OCI-LY7 (cell line): ENCODE results near the gene SLC38A3. TPM values are rescaled to one million over a fixed set of nuclear protein-coding genes. Genes with fewer than 3 reads are reported as not detected.

Experiments
- BruUV-seq: library from RNA; stranded (reverse); fragments of 400-500 nt; replicated peaks from 2 replicates; lab custom pipeline; 2021; lab: Mats Ljungman, UMichigan
- CTCF ChIA-PET: fragments of 300-600 bp; sonication (Branson Sonifier 250); formaldehyde crosslinking; loops from one replicate; lab custom pipeline; 2022; ENCODE audit warnings: antibody characterized with exemption; ENCODE audit not compliant: unreplicated experiment; lab: Charles Lee
- POLR2A ChIA-PET: fragments of 300-600 bp; sonication (Branson Sonifier 250); formaldehyde crosslinking; loops from one replicate; lab custom pipeline; 2022; ENCODE audit warnings: antibody characterized with exemption; lab: Charles Lee
- DNase-seq: peaks from one replicate; pipeline ENCODE4 v3.0.0-alpha.2; 2015; ENCODE audit warnings: low spot score
- H2AFZ ChIP-seq: fragments of 200-600 bp; sonication (generic), shearing (Covaris generic); 2 replicates; pipeline ENCODE4 v1.6.1; 2014; ENCODE audit warnings: mild to moderate bottlenecking, antibody characterized with exemption, low read length, moderate library complexity
- H3K27ac ChIP-seq: fragments of 200-600 bp; sonication (generic); 2 replicates; pipeline ENCODE4 v1.5.1; 2014; ENCODE audit warnings: mixed run types, low read depth, mild to moderate bottlenecking, moderate library complexity, low read length, inconsistent platforms; ENCODE audit not compliant: poor library complexity, severe bottlenecking
- H3K36me3 ChIP-seq: fragments of 200-600 bp; sonication (generic); 2 replicates; pipeline ENCODE4 v1.6.1; 2014; ENCODE audit warnings: mild to moderate bottlenecking, antibody characterized with exemption, low read length, moderate library complexity, mixed read lengths; ENCODE audit not compliant: insufficient read depth
- H3K4me1 ChIP-seq: fragments of 200-600 bp; sonication (generic); 2 replicates; pipeline ENCODE4 v1.5.1; 2014; ENCODE audit warnings: mild to moderate bottlenecking, low read length; ENCODE audit not compliant: insufficient read depth, poor library complexity, severe bottlenecking
- H3K4me2 ChIP-seq: fragments of 200-600 bp; sonication (generic); 2 replicates; pipeline ENCODE4 v1.6.1; 2014; ENCODE audit warnings: mild to moderate bottlenecking, low read length
- H3K4me3 ChIP-seq: fragments of 200-600 bp; sonication (generic); 2 replicates; pipeline ENCODE4 v1.5.1; 2014; ENCODE audit warnings: mild to moderate bottlenecking, low read depth, low read length; ENCODE audit not compliant: poor library complexity, severe bottlenecking
- H3K79me2 ChIP-seq: fragments of 200-600 bp; sonication (generic); 2 replicates; pipeline ENCODE4 v1.6.1; 2016; ENCODE audit warnings: low read depth, mild to moderate bottlenecking, low read length, moderate library complexity, mixed read lengths; ENCODE audit not compliant: insufficient read depth
- H3K9me2 ChIP-seq: fragments of 200-600 bp; sonication (generic); 2 replicates; pipeline ENCODE4 v1.6.1; 2016; ENCODE audit warnings: mild to moderate bottlenecking, low read length, mixed read lengths; ENCODE audit not compliant: insufficient read depth
- H3K9me3 ChIP-seq: fragments of 200-600 bp; sonication (generic); 2 replicates; pipeline ENCODE4 v1.6.1; 2014; ENCODE audit warnings: mild to moderate bottlenecking, mixed run types, low read length, mixed read lengths
- H4K20me1 ChIP-seq: fragments of 200-600 bp; sonication (generic); 2 replicates; pipeline ENCODE4 v1.6.1; 2014; ENCODE audit warnings: mild to moderate bottlenecking, antibody characterized with exemption, low read length, moderate library complexity, mixed read lengths; ENCODE audit not compliant: insufficient read depth
- CTCF ChIP-seq: fragments of 200-600 bp; sonication (generic); conservative IDR thresholded peaks from 2 replicates; pipeline ENCODE4 v1.5.1; 2014; ENCODE audit warnings: mild to moderate bottlenecking, antibody characterized with exemption, low read length, moderate library complexity, mixed read lengths
- EZH2phosphoT487 ChIP-seq: fragments of 200-600 bp; sonication (generic); IDR thresholded peaks from 2 replicates; pipeline ENCODE4 v1.6.1; 2018; ENCODE audit warnings: low read depth, borderline replicate concordance, mild to moderate bottlenecking, mixed run types, antibody characterized with exemption, low read length, moderate library complexity, mixed read lengths
- intact Hi-C: fragments of 100-400 bp; cut with micrococcal nuclease; formaldehyde crosslinking; loops from one replicate; pipeline ENCODE4 v1.10.0; 2022; ENCODE audit not compliant: unreplicated experiment
- total RNA-seq, 2 experiments: library from RNA; depleted of rRNA in 1 of 2; stranded (reverse); fragments of >200 nt in 1 of 2; shearing (Covaris generic) in 1 of 2; gene quantifications; 2 replicates each; pipeline ENCODE4 v1.2.3, GENCODE V29; 2014 to 2022

The SLC38A3 gene
- total RNA-seq, 2 experiments from 2014 or later: not detected

GRCh38 chr3:50222169-50222528 lies 17.1 kb downstream of the SLC38A3 start:
- DNase-seq: no peak
- BruUV-seq: no TSS peak
- Histone ChIP-seq H3K4me3 (no peak overlapping the region), H3K79me2 (no peaks in the 10 kb centered on the region), H3K9me2 (no peaks in the 10 kb centered on the region), H3K36me3 (no peaks in the 10 kb centered on the region), H3K4me2 (no peak overlapping the region), H3K9me3 (no peaks in the 10 kb centered on the region), H4K20me1 (no peaks in the 10 kb centered on the region), H3K4me1 (peaks cover 30% of the 10 kb centered on the region), H2AFZ (no peak overlapping the region), H3K27ac (no peak overlapping the region)
- TF ChIP-seq EZH2phosphoT487: no peak
- TF ChIP-seq CTCF: no peak
- POLR2A ChIA-PET: interaction anchor here (0.8 kb wide), 1 partner anchor 12 kb away, joined by 4 read pairs; no protein-coding TSS in a partner anchor
- intact Hi-C loops: loop anchor here (10.0 kb wide), 1 partner anchor 417 kb away; the partner anchor contains the start of gene INKA1
- CTCF ChIA-PET: interaction anchor here (0.6 to 1.2 kb wide), 3 partner anchors 24 to 155 kb away, joined by 3 to 11 read pairs (median 4); no protein-coding TSS in a partner anchor

DNA sequence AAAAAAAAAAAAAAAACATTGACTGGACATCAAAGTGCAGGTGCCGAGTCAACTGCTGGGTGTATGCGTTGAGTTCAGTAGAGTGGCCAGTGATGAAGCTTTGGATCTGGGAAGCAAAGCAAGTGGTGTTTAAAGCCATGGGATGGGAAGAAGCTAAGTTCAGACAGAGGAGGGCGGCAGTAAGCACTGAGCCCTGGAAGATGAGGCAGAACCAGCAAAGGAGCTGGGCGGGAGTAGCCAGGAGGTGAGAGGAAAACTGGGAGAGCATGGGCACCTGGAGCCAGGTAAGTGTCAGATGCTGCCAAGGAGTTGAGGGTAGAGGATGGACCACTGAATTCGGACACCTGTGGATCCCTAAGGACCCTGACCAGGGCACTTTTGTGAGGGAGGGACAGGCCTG lies 19.6 kb downstream of the SLC38A3 start:
- Histone ChIP-seq H3K9me2 (no peaks in the 10 kb centered on the region), H3K79me2 (no peaks in the 10 kb centered on the region), H4K20me1 (no peaks in the 10 kb centered on the region), H3K27ac (no peak overlapping the region), H3K9me3 (no peaks in the 10 kb centered on the region), H3K4me3 (no peak overlapping the region), H3K4me1 (peaks cover 48% of the 10 kb centered on the region), H2AFZ (no peak overlapping the region), H3K4me2 (no peak overlapping the region), H3K36me3 (no peaks in the 10 kb centered on the region)
- CTCF ChIA-PET: interaction anchor here (2.7 kb wide), 1 partner anchor 30 kb away, joined by 23 read pairs; no protein-coding TSS in a partner anchor
- POLR2A ChIA-PET: no interaction called here
- no peak for TF ChIP-seq EZH2phosphoT487
- TF ChIP-seq CTCF: no peak
- BruUV-seq: no TSS peak
- DNase-seq: no peak
- intact Hi-C loops: loop anchor here (5.0 to 10.0 kb wide), 2 partner anchors 98 to 420 kb away; partner anchors contain the start of genes HYAL2 and INKA1

GRCh38 chr3:50226888-50227389 lies 21.9 kb downstream of the SLC38A3 start:
- Histone ChIP-seq H3K4me3 (peak overlapping the region; percentile 90), H3K4me2 (peak overlapping the region; percentile 89), H3K9me2 (no peaks in the 10 kb centered on the region), H3K79me2 (no peaks in the 10 kb centered on the region), H2AFZ (peak overlapping the region; percentile 75), H3K36me3 (no peaks in the 10 kb centered on the region), H4K20me1 (no peaks in the 10 kb centered on the region), H3K4me1 (peaks cover 45% of the 10 kb centered on the region), H3K27ac (peak overlapping the region; percentile 60), H3K9me3 (no peaks in the 10 kb centered on the region)
- intact Hi-C loops: loop anchor here (1.0 to 10.0 kb wide), 7 partner anchors 19 to 422 kb away; partner anchors contain the start of genes HYAL2 and INKA1
- peak; percentile 58 for DNase-seq
- no TSS peak for BruUV-seq
- TF ChIP-seq EZH2phosphoT487 (no peak), CTCF (no peak)
- CTCF ChIA-PET: interaction anchor here (0.6 to 3.6 kb wide), 8 partner anchors 14 to 110 kb away, joined by 3 to 23 read pairs (median 4); no protein-coding TSS in a partner anchor
- POLR2A ChIA-PET: interaction anchor here (0.7 to 1.8 kb wide), 6 partner anchors 9 to 123 kb away, joined by 3 to 8 read pairs (median 4); partner anchors contain the start of genes GNAI2 and NPRL2
